SK-N-SH (cell line): ENCODE results near the gene PEX5. TPM values are rescaled to one million over a fixed set of nuclear protein-coding genes. Genes with fewer than 3 reads are reported as not detected.

Experiments used
- CTCF ChIA-PET: fragments of 300-600, 350-600 bp; formaldehyde crosslinking; extraction: SDS; loops from one replicate; lab custom pipeline; 2021; lab: Yijun Ruan, JAX
- POLR2A ChIA-PET: fragments of 350-600 bp; sonication (Branson Sonifier 250); formaldehyde crosslinking; extraction: SDS; loops from one replicate; lab custom pipeline; 2020; ENCODE audit warnings: antibody characterized with exemption, inconsistent platforms; lab: Yijun Ruan, JAX
- DNase-seq: peaks from one replicate; pipeline ENCODE4 v3.0.0; 2012
- H2AFZ ChIP-seq: fragments of 200-600 bp; sonication (generic); 2 replicates; pipeline ENCODE4 v1.8.1; 2016; ENCODE audit warnings: antibody characterized with exemption, mild to moderate bottlenecking, low read depth
- H3F3A ChIP-seq: fragments of 200-600 bp; sonication (generic); replicated peaks from 2 replicates; pipeline ENCODE3; 2016; ENCODE audit warnings: antibody characterized with exemption, mild to moderate bottlenecking; ENCODE audit not compliant: insufficient read depth
- H3K27ac ChIP-seq, 2 experiments: fragments of 200-500 bp in 1 of 2; fragments of 200-600 bp in 1 of 2; sonication (Bioruptor generic) in 1 of 2; sonication (generic), shearing (Covaris generic) in 1 of 2; 2 replicates each; pipeline versions ENCODE4 v1.5.1 to v1.6.1; 2014 to 2016; ENCODE audit warnings: low read depth in 2 of 2, inconsistent platforms in 1 of 2, low read length in 1 of 2, mild to moderate bottlenecking in 1 of 2, mixed read lengths in 1 of 2
- H3K27me3 ChIP-seq: fragments of 200-600 bp; sonication (generic), shearing (Covaris generic); 2 replicates; pipeline ENCODE4 v1.6.1; 2016; ENCODE audit warnings: mixed run types; ENCODE audit not compliant: insufficient read depth
- H3K36me3 ChIP-seq, 2 experiments: fragments of 200-500 bp in 1 of 2; fragments of 200-600 bp in 1 of 2; sonication (Bioruptor generic) in 1 of 2; sonication (generic) in 1 of 2; replicated peaks in 1 of 2; 2 replicates each; pipeline versions ENCODE3 to v1.5.1; 2014 to 2016; ENCODE audit warnings: low read length in 1 of 2, mild to moderate bottlenecking in 1 of 2; ENCODE audit not compliant: insufficient read depth in 2 of 2, control insufficient read depth in 1 of 2
- H3K4me1 ChIP-seq, 2 experiments: fragments of 200-500 bp in 1 of 2; fragments of 200-600 bp in 1 of 2; sonication (Bioruptor generic) in 1 of 2; sonication (generic), shearing (Covaris generic) in 1 of 2; 2 replicates each; pipeline versions ENCODE4 v1.5.1 to v1.6.1; 2014 to 2016; ENCODE audit warnings: low read depth in 1 of 2, low read length in 1 of 2, mixed run types in 1 of 2; ENCODE audit not compliant: insufficient read depth in 2 of 2, control insufficient read depth in 1 of 2
- H3K4me2 ChIP-seq: fragments of 200-600 bp; sonication (generic), shearing (Covaris generic); 2 replicates; pipeline ENCODE4 v1.6.1; 2017; ENCODE audit warnings: mixed run types
- H3K4me3 ChIP-seq, 2 experiments: fragments of 200-500 bp in 1 of 2; fragments of 200-600 bp in 1 of 2; sonication (Bioruptor generic) in 1 of 2; sonication (generic), shearing (Covaris generic) in 1 of 2; 2 replicates each; pipeline versions ENCODE4 v1.5.1 to v1.8.1; 2014 to 2016; ENCODE audit warnings: low read depth in 2 of 2, inconsistent platforms in 1 of 2, low read length in 1 of 2, mild to moderate bottlenecking in 1 of 2, mixed read lengths in 1 of 2, moderate library complexity in 1 of 2
- H3K79me2 ChIP-seq: fragments of 200-600 bp; sonication (generic); 2 replicates; pipeline ENCODE4 v1.8.1; 2017; ENCODE audit warnings: mild to moderate bottlenecking; ENCODE audit not compliant: insufficient read depth
- H3K9ac ChIP-seq: fragments of 200-600 bp; sonication (generic); 2 replicates; pipeline ENCODE4 v1.6.1; 2017; ENCODE audit warnings: mixed run types
- H3K9me2 ChIP-seq: fragments of 200-600 bp; sonication (generic); 2 replicates; pipeline ENCODE4 v1.6.1; 2017; ENCODE audit warnings: mixed run types
- H3K9me3 ChIP-seq: fragments of 200-600 bp; sonication (generic); 2 replicates; pipeline ENCODE4 v1.6.1; 2017; ENCODE audit warnings: mixed run types, mild to moderate bottlenecking, moderate library complexity
- H4K20me1 ChIP-seq: fragments of 200-600 bp; sonication (generic); 2 replicates; pipeline ENCODE4 v1.6.1; 2017; ENCODE audit warnings: mild to moderate bottlenecking, mixed run types; ENCODE audit not compliant: insufficient read depth
- EP300 ChIP-seq, 2 experiments: IDR thresholded peaks; 2 replicates each; pipeline versions ENCODE4 v1.4.0 to v1.6.1; 2012; ENCODE audit warnings: borderline replicate concordance in 1 of 2, low read depth in 1 of 2, low read length in 1 of 2
- EZH2phosphoT487 ChIP-seq: fragments of 200-600 bp; sonication (generic); IDR thresholded peaks from 2 replicates; pipeline ENCODE4 v1.6.1; 2017; ENCODE audit warnings: low read depth, mixed run types, mild to moderate bottlenecking, antibody characterized with exemption, moderate library complexity, borderline replicate concordance
- FOSL2 ChIP-seq: IDR thresholded peaks from 2 replicates; pipeline ENCODE4 v1.4.0; 2012; ENCODE audit warnings: low read depth, mild to moderate bottlenecking, moderate library complexity, borderline replicate concordance
- GATA2 ChIP-seq: sonication (generic); formaldehyde crosslinking; IDR thresholded peaks from 2 replicates; pipeline ENCODE4 v1.5.0; 2020; ENCODE audit warnings: mild to moderate bottlenecking, missing genetic modification reagents
- MEF2A ChIP-seq: IDR thresholded peaks from 2 replicates; pipeline ENCODE4 v1.4.0; 2012; ENCODE audit warnings: low read depth, borderline replicate concordance
- MXI1 ChIP-seq: IDR thresholded peaks from 2 replicates; pipeline ENCODE4 v1.6.1; 2012; ENCODE audit warnings: mild to moderate bottlenecking, low read depth, low read length, improper control_type of control experiment
- NFIC ChIP-seq: IDR thresholded peaks from 2 replicates; pipeline ENCODE4 v1.4.0; 2012; ENCODE audit warnings: borderline replicate concordance
- NRF1 ChIP-seq: IDR thresholded peaks from 2 replicates; pipeline ENCODE4 v1.6.1; 2012; ENCODE audit warnings: low read depth, mild to moderate bottlenecking, low read length
- RAD21 ChIP-seq: IDR thresholded peaks from 2 replicates; pipeline ENCODE4 v1.6.1; 2012; ENCODE audit warnings: mild to moderate bottlenecking, low read length
- RCOR1 ChIP-seq: fragments of 150-350 bp; IDR thresholded peaks from 2 replicates; pipeline ENCODE4 v1.6.1; 2017; ENCODE audit warnings: antibody characterized with exemption, low read length
- SMC3 ChIP-seq: IDR thresholded peaks from 2 replicates; pipeline ENCODE4 v1.6.1; 2012; ENCODE audit warnings: low read depth, low read length, improper control_type of control experiment
- TCF12 ChIP-seq: IDR thresholded peaks from 2 replicates; pipeline ENCODE4 v1.4.0; 2012
- TEAD4 ChIP-seq: IDR thresholded peaks from 2 replicates; pipeline ENCODE4 v1.4.0; 2012; ENCODE audit warnings: mild to moderate bottlenecking, borderline replicate concordance; ENCODE audit not compliant: insufficient read depth
- WGBS: methylation state at CpG from one replicate; pipeline ENCODE4 v1.1.6; 2017; ENCODE audit warnings: low lambda C conversion rate; 5-methylcytosine and 5-hydroxymethylcytosine counted together
- polyA plus RNA-seq, 3 experiments: library from polyadenylated mRNA; depleted of rRNA; stranded (reverse); fragments of >200 nt; gene quantifications; 2 replicates each; pipeline ENCODE4 v1.2.3, GENCODE V29; 2012
- TF ChIP-seq, protein P1 (sequence below): fragments of 200-600 bp; sonication (generic); IDR thresholded peaks from 2 replicates; pipeline ENCODE4 v1.6.1; 2017; ENCODE audit warnings: antibody characterized with exemption, mild to moderate bottlenecking, moderate library complexity
- TF ChIP-seq, protein P2 (sequence below): fragments of 150-350 bp; IDR thresholded peaks from 2 replicates; pipeline ENCODE4 v1.6.1; 2017; ENCODE audit warnings: antibody characterized with exemption, low read length, low read depth, borderline replicate concordance
- TF ChIP-seq, protein P3 (sequence below): IDR thresholded peaks from 2 replicates; pipeline ENCODE4; 2012
- TF ChIP-seq, protein P4 (sequence below): IDR thresholded peaks from 2 replicates; pipeline ENCODE4 v1.4.0; 2012; ENCODE audit warnings: low read depth, borderline replicate concordance

The PEX5 gene
- polyA plus RNA-seq, 1 of the 3 experiments (the other 2 are of a cell fraction): 22.6 TPM

- peaks cover 59 to 90% of the 10 kb centered on the region in 2 experiments for H3K36me3 ChIP-seq
- H2AFZ ChIP-seq: no peak overlapping the region
- CTCF ChIA-PET: interaction anchor here (0.9 to 1.7 kb wide), 4 partner anchors 13 to 440 kb away, joined by 3 to 8 read pairs (median 5); no protein-coding TSS in a partner anchor
- no peak overlapping the region for H3K4me3 ChIP-seq
- no peak for DNase-seq
- H3K4me1 ChIP-seq: no peaks in the 10 kb centered on the region
- H3K9me3 ChIP-seq: no peaks in the 10 kb centered on the region
- no peaks in the 10 kb centered on the region for H3F3A ChIP-seq
- H3K27me3 ChIP-seq: no peaks in the 10 kb centered on the region
- no peak for TF ChIP-seq RCOR1
- TF ChIP-seq NRF1: no peak
- TF ChIP-seq TEAD4: no peak
- no peak for TF ChIP-seq NFIC
- no peak for TF ChIP-seq EZH2phosphoT487
- no peak for TF ChIP-seq GATA2 (CRISPR knock-in tag)
- no peak for TF ChIP-seq MEF2A
- TF ChIP-seq, protein P1, sequence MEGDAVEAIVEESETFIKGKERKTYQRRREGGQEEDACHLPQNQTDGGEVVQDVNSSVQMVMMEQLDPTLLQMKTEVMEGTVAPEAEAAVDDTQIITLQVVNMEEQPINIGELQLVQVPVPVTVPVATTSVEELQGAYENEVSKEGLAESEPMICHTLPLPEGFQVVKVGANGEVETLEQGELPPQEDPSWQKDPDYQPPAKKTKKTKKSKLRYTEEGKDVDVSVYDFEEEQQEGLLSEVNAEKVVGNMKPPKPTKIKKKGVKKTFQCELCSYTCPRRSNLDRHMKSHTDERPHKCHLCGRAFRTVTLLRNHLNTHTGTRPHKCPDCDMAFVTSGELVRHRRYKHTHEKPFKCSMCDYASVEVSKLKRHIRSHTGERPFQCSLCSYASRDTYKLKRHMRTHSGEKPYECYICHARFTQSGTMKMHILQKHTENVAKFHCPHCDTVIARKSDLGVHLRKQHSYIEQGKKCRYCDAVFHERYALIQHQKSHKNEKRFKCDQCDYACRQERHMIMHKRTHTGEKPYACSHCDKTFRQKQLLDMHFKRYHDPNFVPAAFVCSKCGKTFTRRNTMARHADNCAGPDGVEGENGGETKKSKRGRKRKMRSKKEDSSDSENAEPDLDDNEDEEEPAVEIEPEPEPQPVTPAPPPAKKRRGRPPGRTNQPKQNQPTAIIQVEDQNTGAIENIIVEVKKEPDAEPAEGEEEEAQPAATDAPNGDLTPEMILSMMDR: no peak
- TF ChIP-seq, protein P2, sequence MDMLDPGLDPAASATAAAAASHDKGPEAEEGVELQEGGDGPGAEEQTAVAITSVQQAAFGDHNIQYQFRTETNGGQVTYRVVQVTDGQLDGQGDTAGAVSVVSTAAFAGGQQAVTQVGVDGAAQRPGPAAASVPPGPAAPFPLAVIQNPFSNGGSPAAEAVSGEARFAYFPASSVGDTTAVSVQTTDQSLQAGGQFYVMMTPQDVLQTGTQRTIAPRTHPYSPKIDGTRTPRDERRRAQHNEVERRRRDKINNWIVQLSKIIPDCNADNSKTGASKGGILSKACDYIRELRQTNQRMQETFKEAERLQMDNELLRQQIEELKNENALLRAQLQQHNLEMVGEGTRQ: no peak
- TF ChIP-seq RAD21: no peak
- TF ChIP-seq, protein P3, sequence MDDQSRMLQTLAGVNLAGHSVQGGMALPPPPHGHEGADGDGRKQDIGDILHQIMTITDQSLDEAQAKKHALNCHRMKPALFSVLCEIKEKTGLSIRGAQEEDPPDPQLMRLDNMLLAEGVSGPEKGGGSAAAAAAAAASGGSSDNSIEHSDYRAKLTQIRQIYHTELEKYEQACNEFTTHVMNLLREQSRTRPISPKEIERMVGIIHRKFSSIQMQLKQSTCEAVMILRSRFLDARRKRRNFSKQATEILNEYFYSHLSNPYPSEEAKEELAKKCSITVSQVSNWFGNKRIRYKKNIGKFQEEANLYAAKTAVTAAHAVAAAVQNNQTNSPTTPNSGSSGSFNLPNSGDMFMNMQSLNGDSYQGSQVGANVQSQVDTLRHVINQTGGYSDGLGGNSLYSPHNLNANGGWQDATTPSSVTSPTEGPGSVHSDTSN: no peak
- TF ChIP-seq TCF12: no peak
- TF ChIP-seq FOSL2: no peak
- TF ChIP-seq, protein P4, sequence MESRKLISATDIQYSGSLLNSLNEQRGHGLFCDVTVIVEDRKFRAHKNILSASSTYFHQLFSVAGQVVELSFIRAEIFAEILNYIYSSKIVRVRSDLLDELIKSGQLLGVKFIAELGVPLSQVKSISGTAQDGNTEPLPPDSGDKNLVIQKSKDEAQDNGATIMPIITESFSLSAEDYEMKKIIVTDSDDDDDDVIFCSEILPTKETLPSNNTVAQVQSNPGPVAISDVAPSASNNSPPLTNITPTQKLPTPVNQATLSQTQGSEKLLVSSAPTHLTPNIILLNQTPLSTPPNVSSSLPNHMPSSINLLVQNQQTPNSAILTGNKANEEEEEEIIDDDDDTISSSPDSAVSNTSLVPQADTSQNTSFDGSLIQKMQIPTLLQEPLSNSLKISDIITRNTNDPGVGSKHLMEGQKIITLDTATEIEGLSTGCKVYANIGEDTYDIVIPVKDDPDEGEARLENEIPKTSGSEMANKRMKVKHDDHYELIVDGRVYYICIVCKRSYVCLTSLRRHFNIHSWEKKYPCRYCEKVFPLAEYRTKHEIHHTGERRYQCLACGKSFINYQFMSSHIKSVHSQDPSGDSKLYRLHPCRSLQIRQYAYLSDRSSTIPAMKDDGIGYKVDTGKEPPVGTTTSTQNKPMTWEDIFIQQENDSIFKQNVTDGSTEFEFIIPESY: no peak
- TF ChIP-seq SMC3: no peak
- no peak for TF ChIP-seq EP300 (IDR thresholded peaks at IDR 0.05; ENCODE audit: borderline replicate concordance in 1 of 2, low read depth in 1 of 2, low read length in 1 of 2)
- no peak for TF ChIP-seq MXI1
- H4K20me1 ChIP-seq: no peaks in the 10 kb centered on the region
- no peaks in the 10 kb centered on the region for H3K9me2 ChIP-seq
- no peak overlapping the region for H3K27ac ChIP-seq
- POLR2A ChIA-PET: no interaction called here
- 93% methylated on average over 3 of the region's 3 CpGs for WGBS
- H3K4me2 ChIP-seq: no peak overlapping the region
- no peaks in the 10 kb centered on the region for H3K79me2 ChIP-seq
- H3K9ac ChIP-seq: no peak overlapping the region
Measured at GRCh38 chr12:7206691-7207090, 17.2 kb downstream of the PEX5 start.
